GM12873 (cell line): ENCODE results near the gene AGMAT.

Experiments used
- CTCF ChIP-seq: IDR thresholded peaks from 2 replicates; pipeline ENCODE4 v1.5.1; 2012; ENCODE audit warnings: low read depth, mild to moderate bottlenecking, moderate library complexity, low read length, control low read depth; ENCODE audit not compliant: insufficient read depth; ENCODE audit errors: missing control alignments

AGMAT gene

DNA sequence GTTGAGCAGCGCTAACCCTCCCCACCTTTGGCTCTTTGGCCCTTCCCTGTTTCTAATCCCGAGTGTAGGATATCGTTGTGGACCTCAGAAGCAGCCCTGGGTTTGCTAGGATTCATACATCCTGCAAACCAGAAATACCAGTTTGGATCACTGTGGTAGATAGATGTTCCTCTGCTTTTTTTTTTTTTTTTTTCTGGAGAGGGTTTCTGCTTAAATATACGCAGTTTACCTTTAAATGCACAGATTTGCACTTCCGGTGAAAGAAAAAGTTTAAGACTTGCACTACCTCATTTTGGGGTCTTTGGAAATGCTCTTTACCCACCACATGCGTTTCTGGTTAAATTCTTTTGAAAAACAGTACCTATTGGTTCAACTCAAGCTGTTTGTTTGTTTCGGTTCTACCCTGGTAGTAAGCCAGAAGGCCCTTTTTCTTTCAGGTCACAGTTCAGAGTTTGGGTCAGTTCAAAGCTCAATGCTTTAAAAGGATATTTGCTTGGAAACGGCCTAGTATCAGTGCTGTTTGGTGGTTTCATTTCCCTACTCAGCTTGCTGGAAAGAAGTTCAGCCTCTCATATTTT is 33.3 kb upstream of the AGMAT start:
- no peak for TF ChIP-seq CTCF

DNA sequence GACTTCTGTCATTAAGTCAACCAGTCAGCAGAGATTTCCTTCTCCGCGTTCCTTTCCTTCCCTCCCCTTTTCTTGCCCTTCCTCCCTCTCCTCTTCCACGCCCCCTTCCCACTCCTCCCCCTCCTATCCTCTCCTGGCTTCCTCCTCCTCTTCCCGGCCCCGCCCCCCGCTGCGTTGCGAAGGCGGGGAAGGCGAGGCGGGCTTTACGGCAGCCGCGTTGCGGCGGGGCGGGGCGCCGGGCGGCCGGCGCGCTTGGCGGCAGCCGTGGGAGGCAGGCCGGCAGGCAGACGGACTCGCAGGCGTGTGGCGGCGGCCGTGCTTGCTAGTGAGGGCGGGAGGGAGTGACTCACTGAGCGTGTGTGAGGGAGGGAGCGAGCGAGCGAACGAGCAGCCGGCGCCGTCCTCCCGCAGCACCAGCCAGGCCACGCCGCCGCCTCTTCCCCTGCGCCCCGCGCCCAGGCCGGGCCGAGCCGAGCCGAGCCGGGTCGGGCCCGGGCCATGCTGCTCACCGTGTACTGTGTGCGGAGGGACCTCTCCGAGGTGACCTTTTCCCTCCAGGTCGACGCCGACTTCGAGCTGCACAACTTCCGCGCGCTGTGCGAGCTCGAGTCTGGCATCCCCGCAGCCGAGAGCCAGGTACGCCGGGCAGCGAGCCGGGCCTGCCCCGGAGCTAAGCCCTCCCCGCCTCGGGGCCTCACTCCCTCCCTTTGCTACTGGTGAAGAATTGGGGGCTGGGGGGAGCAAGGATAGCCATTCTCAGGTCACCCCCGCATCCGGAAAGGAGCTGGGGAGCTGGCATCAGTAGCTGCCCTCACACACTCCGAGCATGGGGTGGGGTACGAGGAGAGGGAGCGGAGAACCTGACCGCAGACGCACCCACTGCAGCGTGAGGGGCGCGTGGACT is 32.6 kb upstream of the AGMAT start, which contains the start of gene DDI2:
Gene DDI2, plus strand, starts transcription at position 286 of the 904 bp plus-strand sequence. Its CDS starts 213 bp downstream, at position 499.
- TF ChIP-seq CTCF, result no peak

DNA sequence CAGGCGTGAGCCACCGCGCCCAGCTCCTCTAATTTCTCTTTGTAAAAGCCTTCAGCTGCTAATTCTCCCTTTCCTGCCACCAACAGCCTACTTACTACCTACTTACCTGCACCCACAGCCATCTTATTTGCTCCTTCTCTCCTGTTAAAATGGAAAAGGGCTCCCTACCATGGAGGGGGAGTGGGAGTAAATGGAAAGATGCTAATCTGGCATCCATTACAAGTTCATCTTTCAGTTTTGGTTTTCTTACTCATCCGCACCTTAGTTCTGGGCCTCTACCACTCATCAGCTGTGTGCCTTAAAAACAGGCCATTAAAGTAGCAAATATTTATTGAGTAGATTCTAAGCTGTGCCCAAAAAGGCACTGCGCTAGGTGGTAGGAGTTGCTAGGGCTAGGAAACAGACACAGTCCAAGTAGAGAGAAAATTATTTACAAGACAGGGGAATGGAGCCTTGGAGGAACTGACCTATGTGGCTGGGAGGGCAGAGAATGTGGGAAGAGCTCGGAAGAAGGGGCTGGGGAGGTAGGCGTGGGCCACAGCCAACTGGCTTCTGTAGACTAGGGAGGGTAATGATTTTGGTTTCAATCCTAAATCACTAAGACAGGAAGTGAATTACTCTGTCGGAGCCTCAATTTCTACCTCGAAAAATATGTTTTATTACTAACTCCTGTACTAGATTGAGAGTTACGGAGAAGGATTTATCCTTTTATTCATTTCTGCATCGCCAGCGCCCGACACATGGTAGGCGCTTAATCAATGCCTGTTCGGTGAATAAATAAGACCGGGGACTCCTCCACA is 31.7 kb upstream of the AGMAT start:
- no peak for TF ChIP-seq CTCF

DNA sequence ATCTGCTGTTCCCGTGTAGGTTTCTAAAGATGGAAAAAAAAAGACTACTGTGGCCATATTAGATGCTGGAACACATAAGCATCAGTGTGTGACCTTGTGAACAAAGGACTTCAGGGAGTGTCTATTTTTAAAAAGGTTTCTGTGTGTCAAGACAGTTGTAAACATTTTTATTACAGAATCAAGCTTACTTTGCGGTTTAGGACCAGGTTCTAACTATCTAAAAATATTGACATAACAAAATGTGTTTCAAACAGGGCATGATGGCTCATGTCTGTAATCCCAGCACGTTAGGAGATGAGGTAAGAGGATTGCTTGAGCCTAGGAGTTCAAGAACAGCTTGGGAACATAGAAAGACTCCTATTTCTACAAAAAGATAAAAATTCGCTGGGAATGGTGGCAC is 25.3 kb upstream of the AGMAT start:
- no peak for TF ChIP-seq CTCF

GRCh38 chr1:15609631-15610030 is 24.8 kb upstream of the AGMAT start:
- TF ChIP-seq CTCF, result no peak

- no peak for TF ChIP-seq CTCF
These were observed 20.8 kb upstream of the AGMAT start for GRCh38 chr1:15605398-15606383.
